WTC11 (cell line): ENCODE data around the gene MTMR6. TPM values are rescaled to one million over a fixed set of nuclear protein-coding genes. Genes with fewer than 3 reads are reported as not detected.

ENCODE experiments used
- ATAC-seq: fragments of 200-7000 bp; cut with Tn5 transposase; 2 replicates; pipeline ENCODE4 v1.10.0; 2021; ENCODE audit warnings: mild to moderate bottlenecking, moderate library complexity
- CTCF ChIA-PET: fragments of 300-600 bp; sonication (Branson Sonifier 250); formaldehyde crosslinking; loops from one replicate; lab custom pipeline; 2021; ENCODE audit warnings: antibody characterized with exemption; lab: Charles Lee
- POLR2A ChIA-PET: fragments of 350-600 bp; sonication (Branson Sonifier 250); formaldehyde crosslinking; loops from one replicate; lab custom pipeline; 2021; ENCODE audit warnings: antibody characterized with exemption; lab: Charles Lee
- DNase-seq: peaks from one replicate; pipeline ENCODE4 v3.0.0; 2021; ENCODE audit warnings: low spot score
- H3K27ac Mint-ChIP-seq: 2 replicates; pipeline ENCODE4 v1.8.0; 2021; ENCODE audit warnings: mixed read lengths
- H3K27me3 Mint-ChIP-seq: 2 replicates; pipeline ENCODE4 v1.8.0; 2021; ENCODE audit warnings: low read depth, mild to moderate bottlenecking, moderate library complexity, mixed read lengths
- H3K36me3 Mint-ChIP-seq: 2 replicates; pipeline ENCODE4 v1.8.0; 2021; ENCODE audit warnings: mixed read lengths
- H3K4me1 Mint-ChIP-seq: 2 replicates; pipeline ENCODE4 v1.8.0; 2022; ENCODE audit warnings: mixed read lengths
- H3K4me3 Mint-ChIP-seq: 2 replicates; pipeline ENCODE4 v1.8.0; 2021; ENCODE audit warnings: mild to moderate bottlenecking, moderate library complexity, mixed read lengths
- H3K9me3 Mint-ChIP-seq: 2 replicates; pipeline ENCODE4 v1.8.0; 2021; ENCODE audit warnings: mixed read lengths
- AR ChIP-seq: fragments of 250-450 bp; sonication (Bioruptor Pico); IDR thresholded peaks from 2 replicates; pipeline ENCODE4 v1.9.0; 2021; ENCODE audit warnings: mild to moderate bottlenecking
- ATF1 ChIP-seq: sonication (generic); formaldehyde crosslinking; IDR thresholded peaks from 2 replicates; pipeline ENCODE4 v1.8.1; 2023; ENCODE audit warnings: mild to moderate bottlenecking, moderate library complexity, missing genetic modification reagents
- CTCF ChIP-seq: fragments of 200-600 bp; IDR thresholded peaks from 2 replicates; pipeline ENCODE4 v1.8.0; 2022; ENCODE audit warnings: antibody characterized with exemption
- E2F4 ChIP-seq: sonication (generic); formaldehyde crosslinking; IDR thresholded peaks from 2 replicates; pipeline ENCODE4 v1.8.1; 2022; ENCODE audit warnings: low read depth, mild to moderate bottlenecking, moderate library complexity, missing genetic modification reagents, borderline replicate concordance
- ELF4 ChIP-seq: sonication (generic); formaldehyde crosslinking; IDR thresholded peaks from 2 replicates; pipeline ENCODE4 v1.8.1; 2022; ENCODE audit warnings: low read depth, mild to moderate bottlenecking, moderate library complexity, missing genetic modification reagents
- FOXJ3 ChIP-seq: sonication (generic); formaldehyde crosslinking; IDR thresholded peaks from 2 replicates; pipeline ENCODE4 v1.9.0; 2021; ENCODE audit warnings: missing genetic modification reagents, mild to moderate bottlenecking, borderline replicate concordance
- FOXP1 ChIP-seq: sonication (generic); formaldehyde crosslinking; IDR thresholded peaks from 2 replicates; pipeline ENCODE4 v1.8.0; 2022; ENCODE audit warnings: missing genetic modification reagents, mild to moderate bottlenecking, moderate library complexity, borderline replicate concordance
- JUN ChIP-seq: sonication (generic); formaldehyde crosslinking; IDR thresholded peaks from 2 replicates; pipeline ENCODE4 v1.8.0; 2023; ENCODE audit warnings: mild to moderate bottlenecking, missing genetic modification reagents
- KAT7 ChIP-seq: sonication (generic); formaldehyde crosslinking; IDR thresholded peaks from 2 replicates; pipeline ENCODE4 v1.8.1; 2023; ENCODE audit warnings: missing genetic modification reagents, mild to moderate bottlenecking, borderline replicate concordance
- MAX ChIP-seq: sonication (generic); formaldehyde crosslinking; IDR thresholded peaks from 2 replicates; pipeline ENCODE4 v1.8.0; 2022; ENCODE audit warnings: mild to moderate bottlenecking, missing genetic modification reagents
- NR1H2 ChIP-seq: sonication (generic); formaldehyde crosslinking; IDR thresholded peaks from 2 replicates; pipeline ENCODE4 v1.9.0; 2021; ENCODE audit warnings: mild to moderate bottlenecking, moderate library complexity, missing genetic modification reagents
- PRRX2 ChIP-seq: fragments of 250-450 bp; sonication (Bioruptor Pico); IDR thresholded peaks from 2 replicates; pipeline ENCODE4 v1.8.0; 2021; ENCODE audit warnings: mild to moderate bottlenecking
- TCF7 ChIP-seq: sonication (generic); formaldehyde crosslinking; IDR thresholded peaks from 2 replicates; pipeline ENCODE4 v1.8.0; 2022; ENCODE audit warnings: mild to moderate bottlenecking, low read depth, missing genetic modification reagents, moderate library complexity
- TP53 ChIP-seq: sonication (generic); formaldehyde crosslinking; IDR thresholded peaks from 2 replicates; pipeline ENCODE4 v1.8.1; 2023; ENCODE audit warnings: mild to moderate bottlenecking, missing genetic modification reagents
- ZNF281 ChIP-seq: sonication (generic); formaldehyde crosslinking; IDR thresholded peaks from 2 replicates; pipeline ENCODE4 v1.8.0; 2023; ENCODE audit warnings: mild to moderate bottlenecking, missing genetic modification reagents
- ZNF671 ChIP-seq: fragments of 250-450 bp; sonication (Bioruptor Pico); IDR thresholded peaks from 2 replicates; pipeline ENCODE4 v1.8.0; 2021; ENCODE audit warnings: mild to moderate bottlenecking
- ZSCAN18 ChIP-seq: fragments of 250-450 bp; sonication (Bioruptor Pico); IDR thresholded peaks from 2 replicates; pipeline ENCODE4 v2.1.2; 2022; ENCODE audit warnings: mild to moderate bottlenecking, moderate library complexity
- total RNA-seq: library from RNA; stranded (reverse); gene quantifications from 3 replicates; pipeline ENCODE4 v1.2.3, GENCODE V29; 2021

The MTMR6 gene
- total RNA-seq, 1 experiment from 2014 or later = 8.6 TPM

- H3K4me3 Mint-ChIP-seq = no peak overlapping the region
These were observed 25.0 kb downstream of the MTMR6 start for GRCh38 chr13:25262261-25262660.

GRCh38 chr13:25253702-25254101, 33.6 kb downstream of the MTMR6 start:
- DNase-seq = no peak
- ChIA-PET POLR2A (no interaction called here), CTCF (interaction anchor here (0.9 to 1.1 kb wide), 2 partner anchors 75 to 139 kb away, joined by 3 read pairs; no protein-coding TSS in a partner anchor)
- H3K27me3 Mint-ChIP-seq = no peaks in the 10 kb centered on the region
- H3K27ac Mint-ChIP-seq = no peak overlapping the region
- peaks cover 2% of the 10 kb centered on the region; the same call in 1 of the 2 replicates for H3K4me1 Mint-ChIP-seq
- ATAC-seq = no peak
- H3K9me3 Mint-ChIP-seq = no peaks in the 10 kb centered on the region
- peaks cover 10% of the 10 kb centered on the region for H3K36me3 Mint-ChIP-seq
- H3K4me3 Mint-ChIP-seq = no peak overlapping the region
- TF ChIP-seq JUN (CRISPR knock-in tag) (no peak), ELF4 (CRISPR knock-in tag) (no peak), ZSCAN18 (CRISPR knock-in tag) (no peak), ZNF281 (CRISPR knock-in tag) (no peak), FOXJ3 (CRISPR knock-in tag) (no peak), FOXP1 (CRISPR knock-in tag) (no peak), TCF7 (no peak)

More at GRCh38 chr13:25262261-25262660, 25.0 kb downstream of the MTMR6 start:
- no peak overlapping the region for H3K27ac Mint-ChIP-seq
- TF ChIP-seq TP53 = no peak
- no peak for TF ChIP-seq ATF1 (CRISPR knock-in tag)
- TF ChIP-seq KAT7 (CRISPR knock-in tag) = no peak
- no peak for TF ChIP-seq PRRX2 (CRISPR knock-in tag)
- no peak for TF ChIP-seq ZNF671
- TF ChIP-seq ZSCAN18 (CRISPR knock-in tag) = no peak
- TF ChIP-seq AR (CRISPR knock-in tag) = no peak
- no peak for TF ChIP-seq E2F4 (CRISPR knock-in tag)
- TF ChIP-seq MAX (CRISPR knock-in tag) = no peak
- no peak for TF ChIP-seq CTCF
- TF ChIP-seq NR1H2 (CRISPR knock-in tag) = no peak
- no peak for ATAC-seq
- ChIA-PET POLR2A (no interaction called here), CTCF (no interaction called here)
- no peak for DNase-seq
- H3K9me3 Mint-ChIP-seq = no peaks in the 10 kb centered on the region
- no peaks in the 10 kb centered on the region for H3K27me3 Mint-ChIP-seq
- peaks cover 16% of the 10 kb centered on the region for H3K36me3 Mint-ChIP-seq
- H3K4me1 Mint-ChIP-seq = no peaks in the 10 kb centered on the region
